NCI-H1694 (cell line): ENCODE results near the gene NRL.

Experiments used
- DNase-seq: peaks from one replicate; lab custom pipeline; 2025; lab: John Stamatoyannopoulos, UW

The NRL gene

DNA sequence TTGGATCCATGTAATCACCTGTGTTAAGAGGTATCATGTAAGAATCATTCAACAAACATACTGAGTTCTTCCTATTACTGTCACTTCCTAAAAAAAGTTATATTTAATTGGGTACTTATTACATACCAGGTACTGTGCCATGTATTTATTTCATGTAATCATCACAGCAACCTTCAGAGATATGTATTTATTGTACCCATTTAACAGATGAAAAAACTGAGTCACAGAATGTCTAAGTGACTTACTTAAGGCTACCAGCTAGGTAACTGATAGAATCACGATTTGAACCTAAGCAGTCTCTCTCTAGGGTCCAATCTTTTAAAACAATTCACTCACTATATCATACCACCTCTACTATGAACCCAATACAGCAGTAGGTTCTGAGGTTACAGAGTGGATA is 29.7 kb upstream of the NRL start:
- no peak for DNase-seq

DNA sequence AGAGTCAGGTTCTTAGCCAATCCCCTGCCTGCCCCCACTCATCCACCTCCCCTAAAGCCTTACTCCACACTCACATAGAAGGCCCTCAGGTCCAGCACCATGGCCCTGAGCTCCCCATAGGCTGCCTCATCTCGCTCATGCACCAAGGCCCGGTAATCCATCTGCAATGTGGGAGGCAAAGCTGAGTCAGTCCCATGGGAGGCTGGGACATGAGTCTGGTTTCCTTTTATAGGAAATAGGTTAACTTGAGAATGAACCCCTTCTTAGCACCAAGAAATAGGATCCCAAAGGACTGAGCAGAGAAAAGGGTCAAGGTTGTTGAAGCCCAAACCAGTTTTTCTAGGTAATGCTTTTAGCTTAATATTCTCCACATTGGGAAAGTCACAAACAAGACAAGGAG is 28.8 kb upstream of the NRL start:
- DNase-seq: no peak

DNA sequence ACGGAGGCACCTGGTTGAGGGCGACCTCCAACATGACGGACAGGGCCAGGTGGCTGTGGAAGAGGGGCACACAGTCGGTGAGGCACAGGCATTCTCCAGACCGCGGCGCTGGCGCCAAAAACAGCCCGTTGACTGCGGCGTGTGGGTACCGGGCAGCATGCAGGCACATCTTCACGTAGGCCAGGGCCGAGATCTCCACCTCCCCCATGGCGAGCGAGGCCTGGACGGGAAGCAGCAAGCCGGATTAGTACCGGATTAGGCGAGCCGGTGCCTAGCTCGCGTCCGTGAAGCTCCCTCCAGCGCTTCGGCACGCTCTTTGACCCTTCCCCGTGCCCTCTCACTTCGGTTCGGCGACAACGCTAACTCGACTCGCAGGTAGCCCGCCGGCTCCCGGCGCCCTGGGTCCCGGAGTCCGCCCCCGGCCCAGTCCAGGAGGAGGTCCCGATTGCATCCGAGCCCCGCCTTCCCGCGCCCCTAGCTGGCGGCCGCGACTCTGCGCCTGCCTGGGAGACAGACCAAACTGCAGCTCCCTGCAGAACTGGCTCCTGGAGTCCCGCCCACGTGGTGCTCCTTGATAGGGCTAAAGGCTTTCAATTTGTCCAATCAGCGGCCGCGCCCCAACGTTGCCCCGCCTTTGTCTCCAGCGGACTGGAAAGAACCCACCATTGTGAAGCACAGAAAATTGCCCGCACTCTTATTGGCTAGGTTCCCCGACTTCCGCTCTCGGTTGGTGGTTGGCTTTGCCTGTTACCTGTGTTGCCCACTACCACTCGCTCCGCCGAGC is 26.5 kb upstream of the NRL start, which contains the start of gene EMC9:
Gene EMC9, minus strand, starts transcription at position 495 of the 784 bp plus-strand sequence. Its CDS starts 287 bp downstream, at position 208.
- peak; percentile 100 for DNase-seq

DNA sequence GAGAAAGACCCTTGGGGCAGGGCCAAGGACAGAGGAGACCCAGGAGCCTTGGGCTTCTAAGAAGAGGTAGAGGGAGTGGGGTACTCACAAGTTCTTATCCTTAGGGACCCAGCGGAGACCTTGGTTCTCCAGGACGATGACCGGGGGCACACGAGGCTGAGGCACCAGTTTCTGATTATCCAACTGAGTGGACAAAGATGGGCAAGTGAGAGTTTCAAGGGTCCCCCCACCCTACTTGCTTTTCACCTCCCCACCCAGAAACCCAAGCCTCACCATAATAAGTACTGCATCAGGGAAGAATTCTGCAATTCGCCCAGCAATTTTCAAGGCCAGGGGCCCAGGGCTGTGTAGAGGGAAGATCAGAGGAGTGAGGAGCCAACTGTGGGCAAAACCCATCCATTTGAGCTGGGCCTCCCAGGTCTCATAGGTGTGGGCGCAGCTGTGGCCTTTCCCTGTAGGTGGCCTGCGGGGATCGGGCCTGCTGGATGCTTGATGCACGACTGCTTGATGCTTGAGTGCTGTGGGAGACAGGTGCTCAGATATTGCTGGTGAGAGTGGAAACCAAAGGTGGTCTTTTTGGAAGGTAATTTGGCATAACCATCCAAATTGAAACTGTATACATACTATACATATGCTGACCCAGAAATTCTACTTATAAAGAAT is 24.7 kb upstream of the NRL start:
- no peak for DNase-seq

DNA sequence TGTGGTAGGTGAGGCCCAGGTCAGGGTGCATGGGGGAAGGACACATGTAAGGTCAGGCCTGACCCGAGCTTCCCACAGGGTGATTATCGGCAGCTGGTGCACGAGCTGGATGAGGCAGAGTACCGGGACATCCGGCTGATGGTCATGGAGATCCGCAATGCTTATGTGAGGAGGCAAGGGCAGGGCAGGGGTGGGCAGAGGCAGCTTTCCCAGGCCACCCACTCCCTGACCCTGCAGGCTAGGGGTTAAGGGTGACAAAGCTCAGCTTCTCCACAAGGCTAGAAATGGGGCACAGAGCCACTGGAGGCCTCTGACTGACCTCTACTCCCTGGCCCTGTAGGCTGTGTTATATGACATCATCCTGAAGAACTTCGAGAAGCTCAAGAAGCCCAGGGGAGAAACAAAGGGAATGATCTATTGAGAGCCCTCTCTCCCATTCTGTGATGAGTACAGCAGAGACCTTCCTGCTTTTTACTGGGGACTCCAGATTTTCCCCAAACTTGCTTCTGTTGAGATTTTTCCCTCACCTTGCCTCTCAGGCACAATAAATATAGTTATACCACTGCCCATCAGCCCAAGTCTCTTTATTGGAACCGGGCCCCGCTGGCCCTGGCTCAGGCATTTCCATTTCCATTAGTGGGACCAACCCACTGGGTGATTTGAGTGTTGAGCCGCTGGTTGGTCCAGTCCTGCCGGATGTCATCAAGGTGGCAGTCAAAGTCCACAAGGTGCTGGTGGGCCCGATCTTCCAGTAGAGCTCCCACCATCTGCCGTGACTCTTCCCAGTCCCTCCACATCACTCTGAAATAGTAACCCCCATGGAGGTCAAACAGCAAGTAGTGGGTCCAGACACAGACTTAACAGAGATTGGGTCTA is 23.9 kb upstream of the NRL start:
- DNase-seq: no peak

DNA sequence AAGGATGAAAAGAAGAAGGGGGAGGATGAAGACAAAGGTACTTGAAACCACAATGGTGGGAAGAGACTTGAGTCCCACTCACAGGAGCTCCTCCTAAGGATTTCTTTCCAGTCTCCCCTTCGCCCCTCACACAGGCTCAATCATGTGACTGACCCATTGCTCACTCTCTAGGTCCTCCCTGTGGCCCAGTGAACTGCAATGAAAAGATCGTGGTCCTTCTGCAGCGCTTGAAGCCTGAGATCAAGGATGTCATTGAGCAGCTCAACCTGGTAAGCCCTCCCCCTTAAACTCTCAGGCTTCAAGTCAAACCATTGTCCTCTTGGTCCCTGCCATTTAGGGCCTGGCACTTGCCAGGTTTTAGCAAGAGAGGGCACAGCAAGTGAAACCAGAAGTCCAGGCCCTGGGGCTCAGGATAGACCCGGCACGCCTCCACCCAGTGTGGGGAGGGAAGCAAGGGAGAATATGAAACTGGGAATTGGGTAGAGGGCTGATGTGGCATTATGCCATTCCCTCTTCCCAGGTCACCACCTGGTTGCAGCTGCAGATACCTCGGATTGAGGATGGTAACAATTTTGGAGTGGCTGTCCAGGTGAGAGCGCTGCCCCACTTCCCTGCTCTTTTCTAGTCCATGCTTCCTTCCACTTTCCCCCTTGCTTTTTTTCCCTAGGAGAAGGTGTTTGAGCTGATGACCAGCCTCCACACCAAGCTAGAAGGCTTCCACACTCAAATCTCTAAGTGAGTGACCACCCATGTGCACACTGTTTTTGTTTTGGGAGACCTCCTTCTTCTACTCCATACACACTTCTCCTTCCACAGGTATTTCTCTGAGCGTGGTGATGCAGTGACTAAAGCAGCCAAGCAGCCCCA is 23.0 kb upstream of the NRL start:
- DNase-seq: no peak

DNA sequence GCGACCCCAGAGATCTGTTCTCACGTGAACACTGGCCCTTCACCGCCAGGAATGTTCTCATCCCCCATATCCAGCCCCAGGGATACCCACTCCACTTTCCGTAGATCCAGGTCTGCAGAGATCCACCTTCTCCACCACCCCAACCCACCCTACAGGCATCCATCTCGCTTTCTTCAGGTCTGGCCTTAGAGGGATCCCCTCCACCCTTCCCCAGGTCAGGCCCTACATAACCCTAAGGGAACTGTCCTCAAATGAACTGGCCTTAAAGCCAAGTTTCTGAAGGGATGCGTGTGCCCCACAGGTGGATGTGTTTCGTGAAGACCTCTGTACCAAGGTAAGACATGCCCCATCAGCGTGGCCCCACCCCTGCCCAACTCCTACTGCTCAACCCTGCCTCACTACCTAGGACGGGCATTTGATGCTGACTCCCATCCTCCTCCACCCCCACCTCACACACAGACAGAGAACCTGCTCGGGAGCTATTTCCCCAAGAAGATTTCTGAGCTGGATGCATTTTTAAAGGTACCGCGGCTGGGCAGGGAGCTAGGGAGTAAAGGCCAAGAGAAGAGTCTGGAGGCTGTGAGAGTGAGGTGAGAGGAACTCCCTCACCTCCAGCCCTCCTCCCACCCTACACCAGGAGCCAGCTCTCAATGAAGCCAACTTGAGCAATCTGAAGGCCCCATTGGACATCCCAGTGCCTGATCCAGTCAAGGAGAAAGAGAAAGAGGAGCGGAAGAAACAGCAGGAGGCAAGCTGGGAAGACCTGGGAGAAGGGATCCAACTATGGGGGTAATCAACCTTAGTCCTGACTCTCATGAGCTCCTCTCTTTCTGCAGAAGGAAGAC is 22.2 kb upstream of the NRL start:
- no peak for DNase-seq

DNA sequence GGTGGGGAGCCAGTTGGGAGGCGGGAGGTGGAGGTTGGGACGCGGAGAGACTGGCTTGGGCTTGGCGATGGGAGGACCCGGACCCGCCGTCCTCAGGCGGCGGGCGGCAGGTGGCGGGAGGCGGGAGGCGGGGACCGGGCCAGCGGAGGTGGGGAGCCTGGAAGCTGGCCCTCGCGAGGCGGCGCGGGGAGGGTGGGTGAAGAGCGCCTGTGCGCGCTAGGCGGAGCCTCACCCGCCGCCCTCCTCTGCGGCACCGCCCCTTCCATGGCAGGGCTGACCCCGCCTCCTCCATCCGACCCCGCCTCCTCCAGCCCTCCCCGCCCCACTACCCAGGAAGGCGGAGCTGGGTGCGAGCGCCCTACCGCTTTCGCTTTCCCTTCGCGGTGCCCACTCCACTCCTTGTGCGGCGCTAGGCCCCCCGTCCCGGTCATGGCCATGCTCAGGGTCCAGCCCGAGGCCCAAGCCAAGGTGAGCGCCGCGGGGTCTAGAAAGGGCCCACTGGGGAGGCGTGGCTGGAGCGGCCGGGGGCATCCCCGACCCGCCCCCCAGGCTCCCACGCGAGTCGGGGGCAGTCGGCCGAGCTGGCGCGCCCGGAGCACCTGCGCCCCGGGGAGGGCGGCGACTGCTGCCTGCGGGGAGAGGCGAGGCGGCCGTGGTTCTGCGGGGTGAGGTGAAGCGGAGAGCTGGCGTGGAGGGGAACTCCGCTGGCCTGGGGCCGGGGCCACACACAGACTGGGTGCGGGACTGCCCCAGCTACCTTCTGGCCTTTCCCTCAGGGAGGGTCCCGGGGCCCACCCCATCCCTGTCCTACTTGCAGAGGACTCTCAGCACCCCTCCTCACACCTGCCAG is 21.3 kb upstream of the NRL start, which contains the start of gene PSME1:
Gene PSME1, plus strand, starts transcription at position 361 of the 850 bp plus-strand sequence. Its CDS starts 69 bp downstream, at position 430.
- peak; percentile 84 for DNase-seq

DNA sequence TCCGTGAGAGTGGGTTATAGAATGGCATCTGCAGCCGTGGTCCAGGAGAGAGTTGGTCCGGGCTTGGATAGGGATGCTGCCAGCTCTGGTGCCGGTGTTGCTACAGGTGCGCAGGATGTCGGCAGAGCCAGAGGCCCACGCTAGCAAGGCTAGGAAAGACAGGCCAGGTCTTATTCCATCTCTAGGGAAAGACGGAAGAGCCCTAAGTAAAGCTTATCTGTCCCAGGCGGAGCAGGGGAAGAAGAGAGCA is 20.8 kb upstream of the NRL start:
- no peak for DNase-seq

DNA sequence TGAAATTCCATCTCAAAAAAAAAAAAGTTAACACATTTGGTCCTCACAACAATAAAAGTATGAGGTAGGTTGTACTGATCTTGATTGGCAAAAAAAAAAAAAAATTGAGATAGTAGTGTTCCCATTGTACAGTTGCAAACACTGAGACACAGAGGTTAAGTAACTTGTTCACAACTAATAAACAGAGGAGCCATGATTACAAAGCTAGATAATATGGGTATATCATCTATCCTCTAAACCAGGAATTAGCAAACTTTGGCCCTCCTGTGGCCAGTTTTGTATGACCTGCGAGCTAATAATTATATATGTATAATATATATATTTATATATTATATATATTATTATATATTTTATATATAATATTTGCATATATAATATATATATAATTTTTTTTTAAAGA is 19.0 kb upstream of the NRL start:
- DNase-seq: no peak

DNA sequence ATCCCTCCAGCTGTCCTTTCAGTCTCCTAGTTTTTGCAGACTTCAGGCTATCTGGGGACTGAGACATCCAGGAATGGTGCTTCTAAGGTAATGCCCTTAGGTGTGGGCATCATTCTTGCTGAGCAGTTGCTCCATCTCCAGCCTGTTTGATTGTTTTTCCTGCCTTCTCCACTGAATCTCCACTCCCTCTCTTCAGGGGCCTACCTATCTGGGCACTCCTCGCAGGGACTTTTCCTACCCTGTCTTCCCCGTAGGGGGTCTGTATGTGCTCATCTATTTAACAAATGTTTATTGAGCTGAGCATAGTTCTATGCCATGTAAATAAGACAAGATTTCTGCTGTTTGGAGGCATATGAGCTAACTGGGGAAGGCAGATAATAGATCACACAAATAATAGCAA is 18.2 kb upstream of the NRL start:
- DNase-seq: no peak

DNA sequence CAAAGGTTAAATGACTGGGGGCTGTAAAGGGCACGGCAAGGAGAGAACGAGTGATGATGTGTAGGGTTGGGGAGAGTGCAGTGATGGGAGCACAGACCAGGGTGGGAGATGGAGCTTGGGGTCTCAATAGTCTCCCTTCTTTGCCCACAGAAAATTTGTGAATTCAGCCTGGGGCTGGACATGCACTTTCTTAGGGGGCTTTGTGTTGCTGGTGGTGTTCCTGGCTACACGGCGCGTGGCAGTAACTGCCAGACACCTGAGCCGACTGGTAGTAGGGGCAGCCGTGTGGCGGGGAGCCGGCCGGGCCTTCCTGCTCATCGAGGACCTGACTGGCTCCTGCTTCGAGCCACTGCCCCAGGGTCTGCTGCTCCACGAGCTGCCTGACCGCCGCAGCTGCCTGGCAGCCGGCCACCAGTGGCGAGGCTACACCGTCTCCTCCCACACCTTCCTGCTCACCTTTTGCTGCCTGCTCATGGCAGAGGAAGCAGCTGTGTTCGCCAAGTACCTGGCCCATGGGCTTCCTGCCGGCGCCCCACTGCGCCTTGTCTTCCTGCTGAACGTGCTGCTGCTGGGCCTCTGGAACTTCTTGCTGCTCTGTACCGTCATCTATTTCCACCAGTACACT is 17.4 kb upstream of the NRL start:
- DNase-seq: no peak

DNA sequence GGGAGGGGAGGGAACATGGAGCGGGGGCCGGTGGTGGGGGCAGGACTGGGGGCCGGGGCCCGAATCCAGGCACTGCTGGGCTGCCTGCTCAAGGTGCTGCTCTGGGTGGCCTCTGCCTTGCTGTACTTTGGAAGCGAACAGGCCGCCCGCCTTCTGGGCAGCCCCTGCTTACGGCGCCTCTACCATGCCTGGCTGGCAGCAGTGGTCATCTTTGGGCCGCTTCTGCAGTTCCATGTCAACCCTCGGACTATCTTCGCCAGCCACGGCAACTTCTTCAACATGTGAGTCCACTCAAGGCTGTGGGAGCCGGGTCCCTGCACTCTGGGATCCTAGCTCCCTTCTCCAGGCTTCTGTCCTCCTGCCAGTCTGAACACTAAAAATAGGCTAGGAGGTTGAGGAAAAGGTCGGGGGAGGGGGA is 16.8 kb upstream of the NRL start:
- DNase-seq: no peak

DNA sequence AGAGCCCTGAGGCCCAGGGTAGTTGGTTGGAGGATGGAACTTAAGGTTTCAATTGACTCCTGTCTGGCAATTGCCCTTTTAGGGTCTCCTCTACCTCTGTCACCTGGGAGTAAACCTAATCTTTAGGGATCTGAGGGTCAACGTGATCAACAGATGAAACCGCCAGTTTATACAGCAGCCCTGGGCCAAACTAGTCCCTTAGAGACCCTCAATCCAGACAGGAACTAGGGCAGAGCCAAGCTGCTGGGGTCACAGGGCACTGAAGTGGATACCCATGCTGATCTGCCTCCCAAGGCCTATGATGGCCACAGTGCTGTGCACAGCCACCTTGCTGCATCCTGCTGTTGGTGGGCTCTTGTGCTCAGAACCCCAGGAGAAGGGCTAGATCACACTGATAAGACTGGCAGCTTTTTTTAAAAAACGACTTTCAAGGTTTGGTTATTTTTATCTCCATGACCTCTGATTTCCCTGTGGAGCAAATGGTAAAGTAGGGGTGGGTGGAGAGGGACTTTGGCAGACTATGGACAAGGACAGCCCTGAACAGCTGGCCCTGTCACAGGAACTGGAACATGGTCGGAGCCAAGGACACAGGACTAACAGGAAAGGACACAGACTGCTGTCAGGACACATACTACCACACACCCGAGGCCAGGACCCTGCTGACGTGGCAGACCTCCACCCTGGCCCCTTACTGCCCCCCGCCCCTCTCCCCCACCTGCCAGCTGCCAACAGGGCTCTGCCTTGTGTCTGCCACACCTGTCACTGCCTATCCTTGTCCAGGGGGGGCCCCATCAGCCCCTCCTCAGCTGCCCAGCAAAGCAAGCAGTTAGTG is 16.2 kb upstream of the NRL start:
- DNase-seq: no peak

DNA sequence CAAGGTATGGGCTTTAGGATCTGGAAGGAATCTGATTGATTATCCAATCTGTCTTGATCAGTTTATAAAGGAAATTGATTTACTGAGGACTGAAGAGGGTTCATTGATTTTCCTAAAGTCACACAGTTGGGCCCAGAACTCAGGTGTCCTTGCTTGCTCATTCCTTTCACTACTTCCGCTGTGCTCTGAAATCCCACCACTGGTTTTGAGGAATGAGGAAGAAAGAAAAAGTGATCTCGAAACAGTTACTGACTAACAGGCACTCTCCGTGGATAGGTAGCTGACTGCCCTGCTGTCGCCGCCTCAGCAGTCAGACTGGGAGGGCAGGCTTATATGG is 15.6 kb upstream of the NRL start, which contains the start of gene FITM1:
Gene FITM1, plus strand, starts transcription at position 280 of the 337 bp plus-strand sequence. CDS start 905 bp downstream, outside the sequence.
- no peak for DNase-seq

DNA sequence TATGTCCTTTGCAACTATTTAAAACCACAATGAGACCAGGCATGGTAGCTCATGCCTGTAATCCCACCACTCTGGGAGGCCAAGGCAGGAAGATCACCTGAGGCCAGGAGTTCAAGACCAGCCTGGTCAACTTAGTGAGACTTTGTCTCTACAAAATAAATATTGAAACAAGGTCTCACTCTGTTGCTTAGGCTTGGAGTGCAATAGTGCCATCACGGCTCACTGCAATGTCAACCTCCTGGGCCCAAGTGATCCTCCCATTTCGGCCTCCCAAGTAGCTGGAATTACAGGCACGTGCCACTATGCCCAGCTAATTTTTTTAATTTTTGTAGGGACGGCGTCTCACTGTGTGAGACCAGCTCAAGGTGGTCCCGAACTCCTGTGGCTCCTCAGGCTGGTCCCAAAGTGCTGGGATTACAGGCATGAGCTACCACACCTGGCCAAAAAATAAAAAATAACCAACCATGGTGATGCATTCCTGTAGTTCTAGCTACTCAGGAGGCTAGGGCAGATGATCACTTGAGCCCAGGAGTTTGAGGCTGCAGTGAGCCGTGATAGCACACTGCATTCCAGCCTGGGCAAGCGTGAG is 14.8 kb upstream of the NRL start:
- no peak for DNase-seq

DNA sequence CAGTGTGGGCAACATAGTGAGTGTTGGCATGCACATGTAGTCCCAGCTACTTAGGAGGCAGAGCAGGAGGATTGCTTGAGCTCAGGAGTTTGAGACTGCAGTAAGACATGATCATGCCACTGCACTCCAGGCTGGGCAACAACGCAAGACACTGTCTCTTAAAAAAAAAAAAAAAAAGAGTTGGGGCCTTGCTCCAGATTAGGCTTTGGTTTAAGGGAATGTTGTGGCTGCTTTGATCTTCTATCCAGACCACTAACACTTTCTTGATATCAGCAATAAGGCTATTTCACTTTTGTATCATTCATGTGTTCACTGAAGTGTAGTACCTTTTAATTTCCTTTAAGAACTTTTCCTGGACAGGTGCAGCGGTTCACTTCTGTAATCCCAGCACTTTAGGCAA is 12.9 kb upstream of the NRL start:
- no peak for DNase-seq

DNA sequence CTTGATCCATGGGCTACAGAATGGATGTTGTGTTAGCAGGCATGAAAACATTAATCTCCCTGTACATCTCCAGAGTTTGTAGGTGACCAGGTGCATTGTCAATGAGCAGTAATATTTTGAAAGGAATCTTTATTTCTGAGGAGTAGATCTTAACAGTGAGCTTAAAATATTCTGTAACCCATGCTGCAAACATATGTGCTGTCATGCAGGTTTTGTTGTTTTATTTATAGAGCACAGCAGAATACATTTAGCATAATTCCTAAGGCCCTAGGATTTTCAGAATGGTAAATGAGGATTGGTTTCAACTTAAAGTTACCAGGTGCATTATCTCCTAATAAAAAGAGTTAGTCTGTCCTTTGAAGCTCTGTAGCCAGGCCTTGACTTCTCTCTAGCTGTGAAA is 12.2 kb upstream of the NRL start:
- DNase-seq: no peak
